ENCODE measurements around the gene NT5M.

The NT5M gene

GRCh38 chr17:17303847-17304490 lies 796 bp downstream of the NT5M start:
- DNase-seq (ENCODE audit: low read depth, low spot score) = no peak

- DNase-seq (ENCODE audit: low read depth, low spot score) = no peak
Observed at GRCh38 chr17:17304521-17304985, 1.4 kb downstream of the NT5M start.

- no peak for DNase-seq (ENCODE audit: low read depth, low spot score)
Observed at GRCh38 chr17:17305281-17305801, 2.2 kb downstream of the NT5M start.

- no peak for DNase-seq (ENCODE audit: low read depth, low spot score)
Observed at GRCh38 chr17:17309356-17309755, 6.2 kb downstream of the NT5M start.

GRCh38 chr17:17313350-17313991 lies 10.3 kb downstream of the NT5M start:
- DNase-seq (ENCODE audit: low read depth, low spot score) = peak; percentile 44

GRCh38 chr17:17314501-17315071 lies 11.4 kb downstream of the NT5M start:
- DNase-seq (ENCODE audit: low read depth, low spot score) = no peak

GRCh38 chr17:17315142-17315821 lies 12.1 kb downstream of the NT5M start:
- no peak for DNase-seq (ENCODE audit: low read depth, low spot score)

- DNase-seq (ENCODE audit: low read depth, low spot score) = no peak
Observed at GRCh38 chr17:17320188-17320910, 17.2 kb downstream of the NT5M start.

- no peak for DNase-seq (ENCODE audit: low read depth, low spot score)
Observed at GRCh38 chr17:17320911-17321220, 17.7 kb downstream of the NT5M start.

- DNase-seq (ENCODE audit: low read depth, low spot score) = no peak
Observed at GRCh38 chr17:17321356-17322025, 18.3 kb downstream of the NT5M start.

- DNase-seq (ENCODE audit: low read depth, low spot score) = no peak
Observed at GRCh38 chr17:17322516-17323510, 19.6 kb downstream of the NT5M start.

GRCh38 chr17:17324616-17325015 lies 21.4 kb downstream of the NT5M start:
- DNase-seq (ENCODE audit: low read depth, low spot score) = no peak

- DNase-seq (ENCODE audit: low read depth, low spot score) = no peak
Observed at GRCh38 chr17:17325228-17325627, 22.1 kb downstream of the NT5M start.

- DNase-seq (ENCODE audit: low read depth, low spot score) = no peak
Observed at GRCh38 chr17:17325816-17326215, 22.6 kb downstream of the NT5M start.

GRCh38 chr17:17326275-17326875 lies 23.2 kb downstream of the NT5M start:
- DNase-seq (ENCODE audit: low read depth, low spot score) = no peak

GRCh38 chr17:17328251-17328650 lies 25.1 kb downstream of the NT5M start:
- DNase-seq (ENCODE audit: low read depth, low spot score) = no peak

- no peak for DNase-seq (ENCODE audit: low read depth, low spot score)
Observed at GRCh38 chr17:17341452-17341851, 38.3 kb downstream of the NT5M start.

GRCh38 chr17:17342242-17342945 lies 39.2 kb downstream of the NT5M start:
- no peak for DNase-seq (ENCODE audit: low read depth, low spot score)

GRCh38 chr17:17343160-17343735 lies 40.1 kb downstream of the NT5M start:
- DNase-seq (ENCODE audit: low read depth, low spot score) = no peak

All from activated CD4-positive, CD25-positive, alpha-beta regulatory T cell treated with anti-CD3 and anti-CD28 coated beads, Interleukin-2, amount 50 U/mL, for 16 hours (primary cell).